ENCODE results near the gene SLC39A9.

The SLC39A9 gene

GRCh38 chr14:69427596-69427995 is 29.1 kb downstream of the SLC39A9 start:
- no peak for DNase-seq (ENCODE audit: low spot score)

- no peak for DNase-seq (ENCODE audit: low spot score)
Observed at GRCh38 chr14:69428289-69428998, 30.0 kb downstream of the SLC39A9 start.

- no peak for DNase-seq (ENCODE audit: low spot score)
Observed at GRCh38 chr14:69429643-69430042, 31.2 kb downstream of the SLC39A9 start.

GRCh38 chr14:69430306-69430939 is 31.9 kb downstream of the SLC39A9 start:
- no peak for DNase-seq (ENCODE audit: low spot score)

GRCh38 chr14:69432364-69432763 is 33.9 kb downstream of the SLC39A9 start:
- no peak for DNase-seq (ENCODE audit: low spot score)

GRCh38 chr14:69439521-69440270 is 41.2 kb downstream of the SLC39A9 start:
- no peak for DNase-seq (ENCODE audit: low spot score)

- no peak for DNase-seq (ENCODE audit: low spot score)
Observed at GRCh38 chr14:69441948-69442347, 43.5 kb downstream of the SLC39A9 start.

- DNase-seq (ENCODE audit: low spot score): no peak
Observed at GRCh38 chr14:69443296-69443805, 44.9 kb downstream of the SLC39A9 start.

GRCh38 chr14:69449216-69449615 is 50.7 kb downstream of the SLC39A9 start:
- no peak for DNase-seq (ENCODE audit: low spot score)

- DNase-seq (ENCODE audit: low spot score): no peak
Observed at GRCh38 chr14:69451941-69452340, 53.4 kb downstream of the SLC39A9 start.

- no peak for DNase-seq (ENCODE audit: low spot score)
Observed at GRCh38 chr14:69458350-69458749, 59.9 kb downstream of the SLC39A9 start.

GRCh38 chr14:69459122-69459521 is 60.6 kb downstream of the SLC39A9 start:
- no peak for DNase-seq (ENCODE audit: low spot score)

- peak; percentile 78 for DNase-seq (ENCODE audit: low spot score)
Observed at GRCh38 chr14:69460093-69460701, 61.7 kb downstream of the SLC39A9 start.

GRCh38 chr14:69464379-69464778 is 65.9 kb downstream of the SLC39A9 start:
- peak; percentile 40 for DNase-seq (ENCODE audit: low spot score)

- DNase-seq (ENCODE audit: low spot score): peak; percentile 91
Observed at GRCh38 chr14:69464829-69465228, 66.3 kb downstream of the SLC39A9 start.

GRCh38 chr14:69468949-69469348 is 70.5 kb downstream of the SLC39A9 start:
- DNase-seq (ENCODE audit: low spot score): no peak

GRCh38 chr14:69471436-69471835 is 72.9 kb downstream of the SLC39A9 start:
- no peak for DNase-seq (ENCODE audit: low spot score)

GRCh38 chr14:69471916-69472315 is 73.4 kb downstream of the SLC39A9 start:
- no peak for DNase-seq (ENCODE audit: low spot score)

GRCh38 chr14:69473260-69473659 is 74.8 kb downstream of the SLC39A9 start:
- DNase-seq (ENCODE audit: low spot score): no peak

- no peak for DNase-seq (ENCODE audit: low spot score)
Observed at GRCh38 chr14:69473946-69474345, 75.5 kb downstream of the SLC39A9 start.

- DNase-seq (ENCODE audit: low spot score): no peak
Observed at GRCh38 chr14:69475194-69475818, 76.8 kb downstream of the SLC39A9 start.
